Neural cell (in vitro differentiated cells): Measurements from ENCODE around the gene NDUFAF3. TPM values are rescaled to one million over a fixed set of nuclear protein-coding genes. Genes with fewer than 3 reads are reported as not detected.

Experiments used
- H2AFZ ChIP-seq: fragments of 200-600, 300-800 bp; sonication (generic), shearing (Covaris generic); 2 replicates; pipeline ENCODE4 v1.6.0; 2014; ENCODE audit warnings: low read depth, mild to moderate bottlenecking, antibody characterized with exemption, low read length, moderate library complexity
- H3F3A ChIP-seq: fragments of 200-600 bp; shearing (Covaris generic); 2 replicates; pipeline ENCODE4 v1.6.1; 2016; ENCODE audit warnings: mild to moderate bottlenecking, moderate library complexity, mixed read lengths, antibody characterized with exemption, low read length; ENCODE audit not compliant: insufficient read depth, poor library complexity, severe bottlenecking
- H3K27ac ChIP-seq: fragments of 200-600, 300-800 bp; sonication (generic), shearing (Covaris generic); 2 replicates; pipeline ENCODE4 v1.5.1; 2014; ENCODE audit warnings: mild to moderate bottlenecking, low read length, moderate library complexity
- H3K27me3 ChIP-seq: fragments of 300-800, 200-600 bp; sonication (generic), shearing (Covaris generic); 2 replicates; pipeline ENCODE4 v1.6.0; 2014; ENCODE audit warnings: mild to moderate bottlenecking, low read depth, low read length, moderate library complexity; ENCODE audit not compliant: insufficient read depth
- H3K36me3 ChIP-seq: fragments of 300-800, 200-600 bp; sonication (generic), shearing (Covaris generic); 2 replicates; pipeline ENCODE4 v1.5.1; 2014; ENCODE audit warnings: mild to moderate bottlenecking, antibody characterized with exemption, low read length, moderate library complexity; ENCODE audit not compliant: insufficient read depth
- H3K4me2 ChIP-seq: fragments of 300-800, 200-600 bp; sonication (generic), shearing (Covaris generic); 2 replicates; pipeline ENCODE4 v1.6.0; 2014; ENCODE audit warnings: mild to moderate bottlenecking, low read length
- H3K4me3 ChIP-seq: fragments of 300-800, 200-600 bp; sonication (generic), shearing (Covaris generic); 2 replicates; pipeline ENCODE4 v1.5.1; 2014; ENCODE audit warnings: mild to moderate bottlenecking, low read length, moderate library complexity
- H3K79me2 ChIP-seq: fragments of 200-600 bp; shearing (Covaris generic); replicated peaks from 2 replicates; pipeline ENCODE4 v1.6.0; 2014; ENCODE audit warnings: mild to moderate bottlenecking, low read length, moderate library complexity; ENCODE audit not compliant: insufficient read depth
- H3K9ac ChIP-seq: fragments of 300-800, 200-600 bp; sonication (generic), shearing (Covaris generic); 2 replicates; pipeline ENCODE4 v1.6.1; 2016; ENCODE audit warnings: mild to moderate bottlenecking, low read length, mixed read lengths
- H3K9me2 ChIP-seq: fragments of 200-600 bp; shearing (Covaris generic); 2 replicates; pipeline ENCODE4 v1.6.1; 2016; ENCODE audit warnings: mild to moderate bottlenecking, low read length, mixed read lengths; ENCODE audit not compliant: insufficient read depth
- H3K9me3 ChIP-seq: fragments of 200-600, 300-800 bp; sonication (generic), shearing (Covaris generic); 2 replicates; pipeline ENCODE4 v1.6.1; 2016; ENCODE audit warnings: mild to moderate bottlenecking, mixed run types, low read length, moderate library complexity, mixed read lengths
- H4K20me1 ChIP-seq: fragments of 200-600 bp; shearing (Covaris generic); 2 replicates; pipeline ENCODE4 v1.6.1; 2016; ENCODE audit warnings: mild to moderate bottlenecking, mixed run types; ENCODE audit not compliant: insufficient read depth
- CTCF ChIP-seq: fragments of 450-650 bp; IDR thresholded peaks from 2 replicates; pipeline ENCODE4 v1.5.1; 2014; ENCODE audit warnings: antibody characterized with exemption, mild to moderate bottlenecking, moderate library complexity; ENCODE audit not compliant: poor library complexity, severe bottlenecking
- EZH2 ChIP-seq: fragments of 200-600, 300-800 bp; shearing (Covaris generic), sonication (generic); IDR thresholded peaks from 2 replicates; pipeline ENCODE4 v1.6.1; 2014; ENCODE audit warnings: antibody characterized with exemption, low read length, borderline replicate concordance, mild to moderate bottlenecking; ENCODE audit not compliant: insufficient read depth, poor library complexity, severe bottlenecking
- RAD21 ChIP-seq: fragments of 450-650 bp; conservative IDR thresholded peaks from 2 replicates; pipeline ENCODE4 v1.6.1; 2014; ENCODE audit warnings: antibody characterized with exemption, mild to moderate bottlenecking, moderate library complexity
- REST ChIP-seq: IDR thresholded peaks from 2 replicates; pipeline ENCODE4 v1.6.1; 2012; ENCODE audit warnings: borderline replicate concordance
- SMC3 ChIP-seq: fragments of 450-650 bp; conservative IDR thresholded peaks from 2 replicates; pipeline ENCODE4 v1.6.1; 2014; ENCODE audit warnings: antibody characterized with exemption, mild to moderate bottlenecking, moderate library complexity; ENCODE audit not compliant: poor library complexity
- polyA plus RNA-seq: library from polyadenylated mRNA; depleted of rRNA; stranded (reverse); fragments of >200 nt; gene quantifications from 2 replicates; pipeline ENCODE4 v1.2.3, GENCODE V29; 2014

The NDUFAF3 gene
- polyA plus RNA-seq, 1 donor from 2014 or later: 36.2 TPM

GRCh38 chr3:49009396-49009795 lies 12.5 kb upstream of the NDUFAF3 start:
- no peak overlapping the region for H3K4me2 ChIP-seq
- H3F3A ChIP-seq: no peaks in the 10 kb centered on the region
- H3K27ac ChIP-seq: no peak overlapping the region
- H3K36me3 ChIP-seq: no peaks in the 10 kb centered on the region
- no peak overlapping the region for H2AFZ ChIP-seq
- H3K27me3 ChIP-seq: no peaks in the 10 kb centered on the region
- peaks cover 55% of the 10 kb centered on the region for H3K79me2 ChIP-seq
- H3K4me3 ChIP-seq: peak overlapping the region; percentile 29
- H4K20me1 ChIP-seq: peaks cover 6% of the 10 kb centered on the region
- no peaks in the 10 kb centered on the region for H3K9me3 ChIP-seq
- TF ChIP-seq SMC3 (no peak), EZH2 (no peak), RAD21 (no peak), REST (no peak)
- no peaks in the 10 kb centered on the region for H3K9me2 ChIP-seq
- H3K9ac ChIP-seq: no peak overlapping the region

- no peak overlapping the region for H3K27ac ChIP-seq
- H3K79me2 ChIP-seq: peaks cover 53% of the 10 kb centered on the region
- no peaks in the 10 kb centered on the region for H3K36me3 ChIP-seq
These were observed 9.4 kb upstream of the NDUFAF3 start for GRCh38 chr3:49012441-49013017.

More at GRCh38 chr3:49012441-49013017, 9.4 kb upstream of the NDUFAF3 start:
- Histone ChIP-seq H2AFZ (no peak overlapping the region), H3F3A (no peaks in the 10 kb centered on the region), H3K27me3 (no peaks in the 10 kb centered on the region), H3K4me3 (no peak overlapping the region), H3K9me3 (no peaks in the 10 kb centered on the region), H3K4me2 (no peak overlapping the region), H3K9ac (no peak overlapping the region), H4K20me1 (peaks cover 13% of the 10 kb centered on the region), H3K9me2 (no peaks in the 10 kb centered on the region)
- TF ChIP-seq CTCF: no peak
- TF ChIP-seq REST: no peak
- TF ChIP-seq SMC3: no peak
